Measurements from ENCODE around the gene MRNIP.

MRNIP gene

DNA sequence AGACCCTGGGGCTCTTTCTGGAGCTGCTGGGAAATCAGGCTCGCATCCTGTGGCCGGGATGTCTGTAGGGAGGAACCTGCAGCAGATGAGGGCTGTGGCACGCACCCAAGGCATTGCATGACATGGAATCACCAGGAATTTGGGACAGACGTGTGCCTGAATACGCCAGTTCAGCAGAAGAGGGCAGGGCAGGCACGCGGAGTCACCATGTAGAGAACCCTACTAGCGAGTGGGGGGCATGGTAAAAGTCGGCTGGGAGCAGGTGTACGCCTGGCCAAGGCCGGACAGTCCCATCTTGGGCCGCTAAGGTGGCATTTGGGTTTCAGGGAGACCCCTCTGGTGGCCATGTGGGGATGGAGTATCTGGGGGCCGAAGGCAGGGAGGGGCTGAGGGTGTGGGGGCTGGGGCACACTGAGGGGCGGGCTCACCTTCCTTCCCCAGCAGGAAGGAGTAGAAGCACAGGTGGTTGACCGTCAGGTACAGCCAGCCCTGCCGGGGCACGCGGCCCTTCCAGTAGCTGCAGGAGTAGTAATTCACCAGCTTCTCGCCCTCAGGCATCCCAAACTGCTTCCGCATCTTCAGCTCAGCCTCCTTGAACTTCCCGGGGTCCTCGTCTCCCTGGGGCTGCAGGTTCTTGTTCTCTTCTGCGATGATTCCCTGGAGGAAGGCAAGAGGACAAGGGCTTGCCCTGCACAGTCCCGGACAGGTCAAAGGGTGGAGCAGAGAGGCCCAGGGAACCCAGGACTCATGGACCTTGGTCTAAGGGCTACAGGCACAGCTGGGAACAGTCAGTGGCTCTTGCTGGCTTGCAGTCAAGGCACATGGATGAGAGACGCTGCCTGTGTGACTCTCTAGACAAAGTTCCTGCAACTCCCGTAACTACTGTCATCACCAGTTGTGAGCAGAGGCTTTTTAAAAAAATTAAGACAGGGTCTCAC lies 35.6 kb upstream of the MRNIP start:
- Mint-ChIP-seq H3K9me3 (ENCODE audit: low read depth) (no peaks in the 10 kb centered on the region), H3K27ac (no peak overlapping the region), H3K36me3 (no peaks in the 10 kb centered on the region), H3K4me3 (no peak overlapping the region), H3K27me3 (no peaks in the 10 kb centered on the region), H3K4me1 (ENCODE audit: low read depth) (no peaks in the 10 kb centered on the region)

GRCh38 chr5:179893076-179893957 lies 34.7 kb upstream of the MRNIP start:
- Mint-ChIP-seq H3K4me1 (ENCODE audit: low read depth) (no peaks in the 10 kb centered on the region), H3K9me3 (ENCODE audit: low read depth) (no peaks in the 10 kb centered on the region), H3K4me3 (no peak overlapping the region), H3K27me3 (no peaks in the 10 kb centered on the region), H3K27ac (no peak overlapping the region), H3K36me3 (no peaks in the 10 kb centered on the region)

GRCh38 chr5:179892255-179892654 lies 33.6 kb upstream of the MRNIP start:
- H3K27me3 Mint-ChIP-seq, result no peaks in the 10 kb centered on the region
- H3K9me3 Mint-ChIP-seq (ENCODE audit: low read depth), result no peaks in the 10 kb centered on the region
- H3K4me1 Mint-ChIP-seq (ENCODE audit: low read depth), result no peaks in the 10 kb centered on the region
- H3K4me3 Mint-ChIP-seq, result no peak overlapping the region
- H3K36me3 Mint-ChIP-seq, result peaks cover 4% of the 10 kb centered on the region
- no peak overlapping the region for H3K27ac Mint-ChIP-seq

- no peak overlapping the region for H3K4me3 Mint-ChIP-seq
- no peaks in the 10 kb centered on the region for H3K9me3 Mint-ChIP-seq (ENCODE audit: low read depth)
- no peak overlapping the region for H3K27ac Mint-ChIP-seq
- peaks cover 12% of the 10 kb centered on the region for H3K36me3 Mint-ChIP-seq
- no peaks in the 10 kb centered on the region for H3K4me1 Mint-ChIP-seq (ENCODE audit: low read depth)
- no peaks in the 10 kb centered on the region for H3K27me3 Mint-ChIP-seq
These were observed 32.4 kb upstream of the MRNIP start for GRCh38 chr5:179890751-179891682.

- H3K36me3 Mint-ChIP-seq, result peaks cover 16% of the 10 kb centered on the region
- no peak overlapping the region for H3K4me3 Mint-ChIP-seq
- H3K27me3 Mint-ChIP-seq, result no peaks in the 10 kb centered on the region
- H3K4me1 Mint-ChIP-seq (ENCODE audit: low read depth), result no peaks in the 10 kb centered on the region
- no peak overlapping the region for H3K27ac Mint-ChIP-seq
- H3K9me3 Mint-ChIP-seq (ENCODE audit: low read depth), result no peaks in the 10 kb centered on the region
These were observed 31.3 kb upstream of the MRNIP start for GRCh38 chr5:179889885-179890284.

DNA sequence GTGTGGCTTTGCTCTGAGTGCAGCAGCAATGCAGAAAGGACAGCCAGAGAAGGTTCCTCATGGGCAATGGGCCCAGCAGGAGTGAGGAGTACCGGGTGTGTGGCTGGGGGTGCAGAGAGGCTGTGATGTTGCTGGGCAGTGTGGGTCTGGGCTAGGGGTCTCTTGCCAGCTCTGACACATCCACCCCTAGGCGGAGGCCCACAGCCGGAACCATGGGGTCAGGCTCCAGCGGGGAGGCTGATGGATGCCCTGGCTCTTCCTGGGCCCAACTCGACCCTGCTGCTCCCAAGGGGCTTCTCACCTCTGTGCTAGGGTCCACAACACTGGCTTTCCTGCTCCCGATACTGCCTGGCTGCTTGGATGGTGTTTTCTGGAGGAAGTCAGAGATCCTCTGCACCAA lies 29.2 kb upstream of the MRNIP start:
- no peaks in the 10 kb centered on the region for H3K27me3 Mint-ChIP-seq
- no peak overlapping the region for H3K27ac Mint-ChIP-seq
- H3K4me1 Mint-ChIP-seq (ENCODE audit: low read depth), result no peaks in the 10 kb centered on the region
- H3K36me3 Mint-ChIP-seq, result peaks cover 32% of the 10 kb centered on the region
- H3K9me3 Mint-ChIP-seq (ENCODE audit: low read depth), result peaks cover 6% of the 10 kb centered on the region
- H3K4me3 Mint-ChIP-seq, result no peak overlapping the region

- no peaks in the 10 kb centered on the region for H3K4me1 Mint-ChIP-seq (ENCODE audit: low read depth)
- peaks cover 35% of the 10 kb centered on the region for H3K36me3 Mint-ChIP-seq
- no peak overlapping the region for H3K4me3 Mint-ChIP-seq
- H3K27ac Mint-ChIP-seq, result no peak overlapping the region
- H3K27me3 Mint-ChIP-seq, result no peaks in the 10 kb centered on the region
- peaks cover 6% of the 10 kb centered on the region for H3K9me3 Mint-ChIP-seq (ENCODE audit: low read depth)
These were observed 28.5 kb upstream of the MRNIP start for GRCh38 chr5:179887095-179887494.

DNA sequence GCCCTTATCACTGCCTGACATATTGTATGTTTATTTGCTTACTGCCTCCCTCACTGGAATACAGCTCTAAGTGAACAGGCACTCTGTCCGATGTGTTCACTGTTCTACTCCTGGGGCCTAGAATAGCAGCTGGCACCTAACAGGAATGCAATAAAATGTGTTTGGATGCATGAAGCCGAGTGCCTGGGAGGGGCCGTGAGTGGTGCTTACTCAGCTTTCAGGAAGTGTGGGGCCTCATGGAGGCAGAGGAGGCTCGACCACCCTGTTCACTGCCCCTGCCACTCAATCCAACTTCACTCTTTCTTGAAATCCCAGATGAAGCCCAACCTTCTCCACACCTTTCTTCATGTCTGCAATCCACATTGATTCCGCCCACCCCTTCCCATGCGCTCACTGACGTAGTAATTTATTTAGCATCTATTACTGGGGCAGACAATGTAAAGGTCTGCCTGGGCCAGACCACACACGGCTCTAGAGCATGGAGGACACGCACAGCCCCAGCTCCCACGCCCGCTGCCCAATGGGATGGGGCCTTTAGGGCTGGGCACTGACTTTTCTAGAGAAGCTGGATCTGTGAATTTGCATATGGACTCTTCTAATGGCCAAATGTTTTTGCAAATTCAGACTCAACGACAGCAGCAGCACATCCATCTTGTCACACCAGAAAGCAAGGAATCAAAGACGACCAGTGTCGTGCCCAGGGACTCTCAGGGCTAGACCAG lies 27.7 kb upstream of the MRNIP start:
- H3K4me3 Mint-ChIP-seq, result no peak overlapping the region
- no peaks in the 10 kb centered on the region for H3K4me1 Mint-ChIP-seq (ENCODE audit: low read depth)
- H3K27ac Mint-ChIP-seq, result no peak overlapping the region
- H3K36me3 Mint-ChIP-seq, result peaks cover 35% of the 10 kb centered on the region
- H3K27me3 Mint-ChIP-seq, result no peaks in the 10 kb centered on the region
- H3K9me3 Mint-ChIP-seq (ENCODE audit: low read depth), result peaks cover 6% of the 10 kb centered on the region

- H3K36me3 Mint-ChIP-seq, result peaks cover 35% of the 10 kb centered on the region
- peaks cover 6% of the 10 kb centered on the region for H3K9me3 Mint-ChIP-seq (ENCODE audit: low read depth)
- no peak overlapping the region for H3K4me3 Mint-ChIP-seq
- no peak overlapping the region for H3K27ac Mint-ChIP-seq
- no peaks in the 10 kb centered on the region for H3K4me1 Mint-ChIP-seq (ENCODE audit: low read depth)
- H3K27me3 Mint-ChIP-seq, result no peaks in the 10 kb centered on the region
These were observed 27.0 kb upstream of the MRNIP start for GRCh38 chr5:179885491-179886090.

GRCh38 chr5:179883163-179883562 lies 24.5 kb upstream of the MRNIP start:
- Mint-ChIP-seq H3K36me3 (peaks cover 35% of the 10 kb centered on the region), H3K4me3 (no peak overlapping the region), H3K9me3 (ENCODE audit: low read depth) (peaks cover 6% of the 10 kb centered on the region), H3K27me3 (no peaks in the 10 kb centered on the region), H3K4me1 (ENCODE audit: low read depth) (no peaks in the 10 kb centered on the region), H3K27ac (no peak overlapping the region)

DNA sequence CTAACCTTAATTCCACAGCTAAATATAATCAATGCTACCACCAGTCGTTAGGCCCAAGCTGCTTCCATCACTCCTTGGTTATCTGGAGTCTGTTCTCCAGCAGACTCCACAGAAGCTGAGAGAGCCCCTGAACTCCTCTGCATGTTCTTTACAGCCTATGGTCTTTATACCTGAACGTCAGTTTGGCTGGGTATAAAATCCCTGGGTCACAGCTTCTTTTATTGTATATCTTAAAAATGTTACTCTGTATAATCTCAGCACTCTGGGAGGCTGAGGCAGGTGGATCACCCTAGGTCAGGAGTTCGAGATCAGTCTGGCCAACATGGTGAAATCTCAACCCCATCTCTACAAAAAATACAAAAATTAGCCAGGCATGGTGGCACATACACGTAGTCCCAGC lies 23.7 kb upstream of the MRNIP start:
- Mint-ChIP-seq H3K9me3 (ENCODE audit: low read depth) (peaks cover 6% of the 10 kb centered on the region), H3K36me3 (peaks cover 35% of the 10 kb centered on the region), H3K4me3 (no peak overlapping the region), H3K27ac (no peak overlapping the region), H3K4me1 (ENCODE audit: low read depth) (no peaks in the 10 kb centered on the region), H3K27me3 (no peaks in the 10 kb centered on the region)

- H3K9me3 Mint-ChIP-seq (ENCODE audit: low read depth), result peaks cover 6% of the 10 kb centered on the region
- no peaks in the 10 kb centered on the region for H3K4me1 Mint-ChIP-seq (ENCODE audit: low read depth)
- no peak overlapping the region for H3K27ac Mint-ChIP-seq
- H3K27me3 Mint-ChIP-seq, result no peaks in the 10 kb centered on the region
- no peak overlapping the region for H3K4me3 Mint-ChIP-seq
- peaks cover 27% of the 10 kb centered on the region for H3K36me3 Mint-ChIP-seq
These were observed 22.4 kb upstream of the MRNIP start for GRCh38 chr5:179880848-179881590.

DNA sequence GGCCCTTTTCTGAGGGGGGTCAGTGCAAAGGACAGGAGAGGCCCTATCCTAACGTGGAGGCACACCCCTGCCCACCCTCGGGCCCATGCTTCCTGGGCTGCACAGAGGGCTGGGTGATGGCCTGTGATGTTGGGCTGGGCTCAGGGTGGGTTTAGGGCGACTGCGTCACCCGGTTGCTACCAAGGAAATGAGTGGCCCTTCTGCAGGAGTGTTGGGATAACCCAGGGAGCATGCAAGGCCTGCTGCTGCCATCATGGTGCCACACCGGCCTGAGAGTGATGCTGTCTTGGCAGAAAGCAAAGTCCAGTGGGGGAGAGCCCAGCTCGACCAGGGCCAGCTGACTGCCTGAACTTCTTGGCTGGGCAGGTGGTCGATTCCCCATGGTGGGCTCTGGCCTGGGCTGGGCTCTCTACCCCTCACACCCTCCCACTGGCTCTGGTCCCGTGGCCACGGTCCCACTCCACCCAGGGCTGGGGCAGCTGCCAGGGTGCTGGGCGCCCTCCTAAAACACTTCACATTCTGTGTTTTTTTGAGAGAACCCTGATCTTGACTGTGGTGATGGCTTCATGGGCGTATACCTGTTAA lies 21.5 kb upstream of the MRNIP start:
- H3K27ac Mint-ChIP-seq, result no peak overlapping the region
- peaks cover 6% of the 10 kb centered on the region for H3K9me3 Mint-ChIP-seq (ENCODE audit: low read depth)
- H3K4me3 Mint-ChIP-seq, result no peak overlapping the region
- no peaks in the 10 kb centered on the region for H3K27me3 Mint-ChIP-seq
- H3K36me3 Mint-ChIP-seq, result peaks cover 24% of the 10 kb centered on the region
- H3K4me1 Mint-ChIP-seq (ENCODE audit: low read depth), result no peaks in the 10 kb centered on the region
